IMR-90 (cell line): ENCODE measurements around the gene TMEM205. TPM values are rescaled to one million over a fixed set of nuclear protein-coding genes. Genes with fewer than 3 reads are reported as not detected.

Experiments
- ATAC-seq: fragments of 200-7000 bp; cut with Tn5 transposase; 2 replicates; pipeline ENCODE4 v1.9.1; 2020; ENCODE audit warnings: low read depth, mild to moderate bottlenecking, moderate library complexity
- BruUV-seq: library from RNA; stranded (reverse); fragments of 400-500 nt; replicated peaks from 2 replicates; lab custom pipeline; 2021; lab: Mats Ljungman, UMichigan
- CTCF ChIA-PET: fragments of 300-600 bp; formaldehyde crosslinking; extraction: SDS; loops from one replicate; lab custom pipeline; 2021; ENCODE audit warnings: antibody characterized with exemption; lab: Yijun Ruan, JAX
- POLR2A ChIA-PET: fragments of 300-600 bp; sonication (Branson Sonifier 250); formaldehyde crosslinking; loops from one replicate; lab custom pipeline; 2022; ENCODE audit warnings: antibody characterized with exemption; ENCODE audit not compliant: unreplicated experiment; lab: Charles Lee
- DNase-seq: peaks from one replicate; pipeline ENCODE4 v3.0.0; 2013
- H2AFZ ChIP-seq: replicated peaks from 2 replicates; pipeline ENCODE3; 2013; ENCODE audit warnings: low read length, mild to moderate bottlenecking; ENCODE audit not compliant: poor library complexity
- H2AK5ac ChIP-seq: 2 replicates; pipeline ENCODE4 v1.6.1; 2013; ENCODE audit warnings: low read depth, low read length, inconsistent platforms
- H2AK9ac ChIP-seq: replicated peaks from 2 replicates; pipeline ENCODE3; 2013; ENCODE audit warnings: mild to moderate bottlenecking, low read depth, low read length, moderate library complexity; ENCODE audit not compliant: poor library complexity
- H2BK120ac ChIP-seq: 2 replicates; pipeline ENCODE4 v1.6.1; 2013; ENCODE audit warnings: low read depth, low read length, inconsistent platforms
- H2BK15ac ChIP-seq: 3 replicates; pipeline ENCODE4 v1.6.1; 2013; ENCODE audit warnings: low read depth, low read length, inconsistent platforms
- H2BK20ac ChIP-seq: 2 replicates; pipeline ENCODE4 v1.6.1; 2013; ENCODE audit warnings: low read depth, mild to moderate bottlenecking, inconsistent platforms, low read length, moderate library complexity
- H2BK5ac ChIP-seq: 2 replicates; pipeline ENCODE4 v1.6.1; 2013; ENCODE audit warnings: mild to moderate bottlenecking, low read depth, low read length, inconsistent platforms; ENCODE audit not compliant: poor library complexity, severe bottlenecking
- H3K14ac ChIP-seq: replicated peaks from 2 replicates; pipeline ENCODE4 v1.6.1; 2013; ENCODE audit warnings: low read depth, low read length, inconsistent platforms
- H3K18ac ChIP-seq: 2 replicates; pipeline ENCODE4 v1.6.1; 2013; ENCODE audit warnings: low read depth, low read length, control low read depth
- H3K23ac ChIP-seq: 2 replicates; pipeline ENCODE4 v1.6.1; 2013; ENCODE audit warnings: low read depth, low read length, inconsistent platforms
- H3K27ac ChIP-seq: 2 replicates; pipeline ENCODE4 v1.5.1; 2013; ENCODE audit warnings: mild to moderate bottlenecking, control low read depth, low read length; ENCODE audit not compliant: insufficient read depth
- H3K27me3 ChIP-seq: 2 replicates; pipeline ENCODE4 v1.6.1; 2013; ENCODE audit warnings: low read length; ENCODE audit not compliant: control insufficient read depth, insufficient read depth
- H3K36me3 ChIP-seq: 2 replicates; pipeline ENCODE4 v1.6.1; 2013; ENCODE audit warnings: low read length, mixed read lengths; ENCODE audit not compliant: control insufficient read depth, insufficient read depth
- H3K4ac ChIP-seq: 2 replicates; pipeline ENCODE4 v1.6.1; 2013; ENCODE audit warnings: low read depth, low read length, inconsistent platforms
- H3K4me1 ChIP-seq: 2 replicates; pipeline ENCODE4 v1.6.1; 2013; ENCODE audit warnings: low read length, mixed read lengths; ENCODE audit not compliant: control insufficient read depth, insufficient read depth
- H3K4me2 ChIP-seq: 2 replicates; pipeline ENCODE4 v1.6.1; 2013; ENCODE audit warnings: low read depth, mild to moderate bottlenecking, control low read depth, low read length, moderate library complexity
- H3K4me3 ChIP-seq: 2 replicates; pipeline ENCODE4 v1.5.1; 2013; ENCODE audit warnings: low read depth, mild to moderate bottlenecking, control low read depth, low read length, moderate library complexity; ENCODE audit not compliant: insufficient read depth
- H3K56ac ChIP-seq: 2 replicates; pipeline ENCODE4 v1.6.1; 2013; ENCODE audit warnings: low read length, inconsistent platforms; ENCODE audit not compliant: insufficient read depth; ENCODE audit errors: extremely low read depth
- H3K79me1 ChIP-seq, 2 experiments: 2 replicates each; pipeline ENCODE4 v1.6.1; 2013; ENCODE audit warnings: low read length in 2 of 2, inconsistent platforms in 1 of 2, low read depth in 1 of 2
- H3K9ac ChIP-seq: 2 replicates; pipeline ENCODE4 v1.6.1; 2013; ENCODE audit warnings: low read depth, low read length, control low read depth
- H3K9me1 ChIP-seq: 2 replicates; pipeline ENCODE4 v1.6.1; 2013; ENCODE audit warnings: low read length, inconsistent platforms; ENCODE audit not compliant: insufficient read depth
- H3K9me3 ChIP-seq: 2 replicates; pipeline ENCODE4 v1.6.1; 2013; ENCODE audit warnings: low read length; ENCODE audit not compliant: control insufficient read depth, insufficient read depth
- H4K20me1 ChIP-seq: 2 replicates; pipeline ENCODE4 v1.6.1; 2013; ENCODE audit warnings: low read length, inconsistent platforms; ENCODE audit not compliant: insufficient read depth
- H4K5ac ChIP-seq: 2 replicates; pipeline ENCODE4 v1.6.1; 2013; ENCODE audit warnings: mild to moderate bottlenecking, low read depth, low read length, control low read depth
- H4K8ac ChIP-seq, 2 experiments: 2 replicates each; pipeline ENCODE4 v1.6.1; 2013; ENCODE audit warnings: low read depth in 2 of 2, low read length in 2 of 2, control low read depth in 1 of 2, inconsistent platforms in 1 of 2
- H4K91ac ChIP-seq: 2 replicates; pipeline ENCODE4 v1.6.1; 2013; ENCODE audit warnings: low read depth, low read length, inconsistent platforms; ENCODE audit not compliant: insufficient read depth
- BHLHE40 ChIP-seq: fragments of 150-350 bp; IDR thresholded peaks from 2 replicates; pipeline ENCODE4 v1.6.1; 2016; ENCODE audit warnings: mild to moderate bottlenecking, low read depth, low read length
- CEBPB ChIP-seq: IDR thresholded peaks from 2 replicates; pipeline ENCODE4 v1.6.1; 2012; ENCODE audit warnings: low read depth, low read length, improper control_type of control experiment
- CHD1 ChIP-seq: IDR thresholded peaks from 2 replicates; pipeline ENCODE4 v1.6.1; 2012; ENCODE audit warnings: low read depth, low read length, improper control_type of control experiment
- CTCF ChIP-seq: conservative IDR thresholded peaks from 2 replicates; pipeline ENCODE4 v1.5.1; 2012; ENCODE audit warnings: mild to moderate bottlenecking, low read depth, low read length, improper control_type of control experiment
- FOS ChIP-seq: fragments of 150-350 bp; IDR thresholded peaks from 2 replicates; pipeline ENCODE4 v1.6.1; 2016; ENCODE audit warnings: low read depth, low read length
- MAFK ChIP-seq: IDR thresholded peaks from 2 replicates; pipeline ENCODE4 v1.6.1; 2012; ENCODE audit warnings: low read depth, low read length, improper control_type of control experiment
- MAZ ChIP-seq: IDR thresholded peaks from 2 replicates; pipeline ENCODE4 v1.6.1; 2012; ENCODE audit warnings: low read depth, mild to moderate bottlenecking, low read length, improper control_type of control experiment, moderate library complexity, borderline replicate concordance
- MXI1 ChIP-seq: IDR thresholded peaks from 2 replicates; pipeline ENCODE4 v1.6.1; 2012; ENCODE audit warnings: low read depth, mild to moderate bottlenecking, low read length, moderate library complexity, borderline replicate concordance
- NFE2L2 ChIP-seq: fragments of 150-350 bp; IDR thresholded peaks from 2 replicates; pipeline ENCODE4 v1.6.1; 2016; ENCODE audit warnings: low read depth, mild to moderate bottlenecking, low read length
- POLR2A ChIP-seq: IDR thresholded peaks from 2 replicates; pipeline ENCODE4 v1.6.1; 2012; ENCODE audit warnings: mild to moderate bottlenecking, low read depth, low read length
- RAD21 ChIP-seq: IDR thresholded peaks from 2 replicates; pipeline ENCODE4 v1.6.1; 2012; ENCODE audit warnings: low read length, improper control_type of control experiment
- RCOR1 ChIP-seq: IDR thresholded peaks from 2 replicates; pipeline ENCODE4 v1.6.1; 2012; ENCODE audit warnings: mild to moderate bottlenecking, low read length, improper control_type of control experiment; ENCODE audit not compliant: insufficient replicate concordance
- RFX5 ChIP-seq: IDR thresholded peaks from 2 replicates; pipeline ENCODE4 v1.8.0; 2012; ENCODE audit warnings: low read depth, mild to moderate bottlenecking, low read length, moderate library complexity
- SMC3 ChIP-seq: fragments of 150-350 bp; IDR thresholded peaks from 2 replicates; pipeline ENCODE4 v1.6.1; 2016; ENCODE audit warnings: low read depth, mild to moderate bottlenecking, antibody characterized with exemption, low read length, moderate library complexity
- USF2 ChIP-seq: fragments of 150-350 bp; IDR thresholded peaks from 2 replicates; pipeline ENCODE4 v1.6.1; 2017; ENCODE audit warnings: mild to moderate bottlenecking, antibody characterized with exemption, low read length, low read depth
- WGBS, 2 experiments: methylation state at CpG; one replicate each; pipeline versions ENCODE4 v1.1.5 to v1.1.7; 2013; ENCODE audit warnings: missing lambda C conversion rate in 2 of 2; ENCODE audit not compliant: insufficient read length in 1 of 2; ENCODE audit errors: extremely low coverage in 2 of 2; 5-methylcytosine and 5-hydroxymethylcytosine counted together
- dilution Hi-C: fragments of 300-500 bp; cut with HindIII; formaldehyde crosslinking; loops from one replicate; pipeline ENCODE4 v1.14.3; 2018; ENCODE audit warnings: low sequenced_read_pairs; ENCODE audit not compliant: unreplicated experiment
- in situ Hi-C: fragments of 300-500 bp; cut with MboI; formaldehyde crosslinking; loops from 3 replicates; pipeline ENCODE4 v1.14.3; 2019; ENCODE audit warnings: low sequenced_read_pairs, inconsistent platforms, mixed read lengths
- intact Hi-C: fragments of 100-400 bp; cut with micrococcal nuclease; formaldehyde crosslinking; loops from 2 replicates; pipeline ENCODE4 v1.10.0; 2022
- polyA plus RNA-seq, 3 experiments: library from polyadenylated mRNA; depleted of rRNA; stranded (reverse); fragments of >200 nt; gene quantifications; 2 replicates each; pipeline ENCODE4 v1.2.3, GENCODE V29; 2012; ENCODE audit warnings: low replicate concordance in 1 of 3
- total RNA-seq: library from RNA; depleted of rRNA; stranded (reverse); fragments of >200 nt; gene quantifications from 2 replicates; pipeline ENCODE4 v1.2.3, GENCODE V29; 2012
- TF ChIP-seq, protein P1 (sequence below): fragments of 150-350 bp; IDR thresholded peaks from 2 replicates; pipeline ENCODE4 v1.6.1; 2016; ENCODE audit warnings: low read depth, mild to moderate bottlenecking, low read length, moderate library complexity, borderline replicate concordance

The TMEM205 gene
- total and polyA plus RNA-seq, 2 of the 4 experiments (the other 2 are of a cell fraction) = 110 to 136 TPM

DNA sequence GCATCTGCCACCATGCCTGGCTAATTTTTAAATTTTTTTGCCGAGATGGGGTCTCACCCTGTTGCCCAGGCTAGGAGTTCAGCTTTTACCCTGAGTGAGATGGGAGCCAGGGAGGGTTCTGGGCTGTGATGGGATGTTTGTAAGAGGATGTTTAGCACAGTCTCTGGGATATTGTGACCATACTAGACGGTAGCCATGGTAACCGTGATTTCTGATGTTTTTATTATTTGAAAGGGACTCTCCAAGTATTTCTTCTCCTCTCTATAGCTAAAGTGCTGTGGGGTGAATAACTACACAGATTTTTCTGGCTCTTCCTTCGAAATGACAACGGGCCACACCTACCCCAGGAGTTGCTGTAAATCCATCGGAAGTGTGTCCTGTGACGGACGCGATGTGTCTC, 39.7 kb downstream of the TMEM205 start:
- 83% methylated on average over 1 of the region's 9 CpGs; no CpG with 5 or more reads in 1 of the 2 experiments for WGBS, 2 experiments
- no peak overlapping the region for H2BK15ac ChIP-seq
- H2AFZ ChIP-seq = no peak overlapping the region
- no peak overlapping the region for H3K18ac ChIP-seq
- no peak overlapping the region for H3K4me3 ChIP-seq
- no peak for ATAC-seq
- no peak overlapping the region for H2AK5ac ChIP-seq
- H4K91ac ChIP-seq = no peak overlapping the region
- CTCF ChIA-PET = interaction anchor here (1.4 kb wide), 1 partner anchor 12 kb away, joined by 3 read pairs; no protein-coding TSS in a partner anchor
- H2AK9ac ChIP-seq = no peak overlapping the region
- H3K4me2 ChIP-seq = no peak overlapping the region
- no peak overlapping the region for H3K56ac ChIP-seq
- H3K4ac ChIP-seq = no peak overlapping the region
- H4K5ac ChIP-seq = no peak overlapping the region
- DNase-seq = no peak
- peaks cover 6% of the 10 kb centered on the region for H3K27me3 ChIP-seq
- no peaks in the 10 kb centered on the region for H3K36me3 ChIP-seq
- H3K27ac ChIP-seq = no peak overlapping the region
- no peak overlapping the region for H3K14ac ChIP-seq
- H4K8ac ChIP-seq = no peak overlapping the region
- in situ Hi-C loops (no loop called here), dilution Hi-C loops (no loop called here), intact Hi-C loops (no loop called here)
- TF ChIP-seq FOS = no peak
- TF ChIP-seq MAFK = no peak
- TF ChIP-seq MAZ = no peak
- no peak for TF ChIP-seq CEBPB
- TF ChIP-seq USF2 = no peak
- no peak for TF ChIP-seq POLR2A
- TF ChIP-seq, protein P1, sequence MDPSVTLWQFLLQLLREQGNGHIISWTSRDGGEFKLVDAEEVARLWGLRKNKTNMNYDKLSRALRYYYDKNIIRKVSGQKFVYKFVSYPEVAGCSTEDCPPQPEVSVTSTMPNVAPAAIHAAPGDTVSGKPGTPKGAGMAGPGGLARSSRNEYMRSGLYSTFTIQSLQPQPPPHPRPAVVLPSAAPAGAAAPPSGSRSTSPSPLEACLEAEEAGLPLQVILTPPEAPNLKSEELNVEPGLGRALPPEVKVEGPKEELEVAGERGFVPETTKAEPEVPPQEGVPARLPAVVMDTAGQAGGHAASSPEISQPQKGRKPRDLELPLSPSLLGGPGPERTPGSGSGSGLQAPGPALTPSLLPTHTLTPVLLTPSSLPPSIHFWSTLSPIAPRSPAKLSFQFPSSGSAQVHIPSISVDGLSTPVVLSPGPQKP = no peak
- no peak for TF ChIP-seq NFE2L2
- TF ChIP-seq CTCF = no peak
- TF ChIP-seq RCOR1 = no peak
- no peak for TF ChIP-seq MXI1
- TF ChIP-seq BHLHE40 = no peak
- TF ChIP-seq RFX5 = no peak
- no peak for TF ChIP-seq SMC3
- no peak for TF ChIP-seq CHD1
- no peak for TF ChIP-seq RAD21
- no peak overlapping the region for H3K9ac ChIP-seq
- no peak overlapping the region for H2BK120ac ChIP-seq
- H3K4me1 ChIP-seq = no peaks in the 10 kb centered on the region
- no peaks in the 10 kb centered on the region for H4K20me1 ChIP-seq
- H2BK20ac ChIP-seq = no peak overlapping the region
- BruUV-seq = no TSS peak
- H3K9me3 ChIP-seq = no peaks in the 10 kb centered on the region
- no peaks in the 10 kb centered on the region for H3K79me1 ChIP-seq
- H2BK5ac ChIP-seq = no peak overlapping the region
- H3K23ac ChIP-seq = no peak overlapping the region
- POLR2A ChIA-PET = no interaction called here
- no peaks in the 10 kb centered on the region for H3K9me1 ChIP-seq
